Glutamatergic neuron (in vitro differentiated cells): ENCODE results near the gene ZNF256. TPM values are rescaled to one million over a fixed set of nuclear protein-coding genes. Genes with fewer than 3 reads are reported as not detected.

Experiments
- DNase-seq: peaks from one replicate; pipeline ENCODE4 v3.0.0; 2022
- H3K27ac Mint-ChIP-seq: one replicate; pipeline ENCODE4 v1.8.0; 2020; ENCODE audit warnings: mild to moderate bottlenecking, mixed read lengths, inconsistent platforms; ENCODE audit not compliant: unreplicated experiment
- H3K27me3 Mint-ChIP-seq: one replicate; pipeline ENCODE4 v1.8.0; 2020; ENCODE audit warnings: mild to moderate bottlenecking, moderate library complexity, mixed read lengths, inconsistent platforms; ENCODE audit not compliant: unreplicated experiment
- H3K36me3 Mint-ChIP-seq: one replicate; pipeline ENCODE4 v1.8.0; 2020; ENCODE audit warnings: mild to moderate bottlenecking, mixed read lengths, inconsistent platforms; ENCODE audit not compliant: unreplicated experiment
- H3K4me1 Mint-ChIP-seq: one replicate; pipeline ENCODE4 v1.8.0; 2020; ENCODE audit warnings: mild to moderate bottlenecking, low read depth, mixed read lengths, inconsistent platforms; ENCODE audit not compliant: unreplicated experiment
- H3K4me3 Mint-ChIP-seq: one replicate; pipeline ENCODE4 v1.8.0; 2020; ENCODE audit warnings: mild to moderate bottlenecking, mixed read lengths, inconsistent platforms; ENCODE audit not compliant: unreplicated experiment
- H3K9me3 Mint-ChIP-seq: one replicate; pipeline ENCODE4 v1.8.0; 2020; ENCODE audit warnings: mild to moderate bottlenecking, moderate library complexity, mixed read lengths, inconsistent platforms; ENCODE audit not compliant: unreplicated experiment
- CTCF ChIP-seq: fragments of 200-600 bp; sonication (generic); IDR thresholded peaks from one replicate; pipeline ENCODE4 v1.5.0; 2021; ENCODE audit not compliant: partially characterized antibody, unreplicated experiment
- total RNA-seq: library from RNA; stranded (reverse); fragmentation: NEBNext Ultra II Directional; extraction: Animal tissue kit (Norgen Biotek cat#: 25700); gene quantifications from one replicate; pipeline ENCODE4 v1.2.1, GENCODE V29; 2021; ENCODE audit not compliant: unreplicated experiment

Gene ZNF256
- total RNA-seq, 1 donor from 2014 or later: 11.0 TPM

- TF ChIP-seq CTCF: no peak
- H3K4me1 Mint-ChIP-seq: no peaks in the 10 kb centered on the region
- H3K27me3 Mint-ChIP-seq: no peaks in the 10 kb centered on the region
- H3K36me3 Mint-ChIP-seq: no peaks in the 10 kb centered on the region
- no peaks in the 10 kb centered on the region for H3K9me3 Mint-ChIP-seq
- no peak overlapping the region for H3K4me3 Mint-ChIP-seq
- no peak overlapping the region for H3K27ac Mint-ChIP-seq
- no peak for DNase-seq
These were observed 42.2 kb downstream of the ZNF256 start for GRCh38 chr19:57905258-57905657.

GRCh38 chr19:57903618-57904184 is 43.8 kb downstream of the ZNF256 start:
- no peak overlapping the region for H3K4me3 Mint-ChIP-seq
- TF ChIP-seq CTCF: peak; percentile 11
- H3K36me3 Mint-ChIP-seq: no peaks in the 10 kb centered on the region
- H3K9me3 Mint-ChIP-seq: no peaks in the 10 kb centered on the region
- H3K4me1 Mint-ChIP-seq: no peaks in the 10 kb centered on the region
- H3K27ac Mint-ChIP-seq: no peak overlapping the region
- no peak for DNase-seq
- H3K27me3 Mint-ChIP-seq: no peaks in the 10 kb centered on the region

GRCh38 chr19:57900311-57900710 is 47.2 kb downstream of the ZNF256 start:
- DNase-seq: no peak
- Mint-ChIP-seq H3K27me3 (no peaks in the 10 kb centered on the region), H3K27ac (no peak overlapping the region)

More at GRCh38 chr19:57900311-57900710, 47.2 kb downstream of the ZNF256 start:
- no peak for TF ChIP-seq CTCF
- Mint-ChIP-seq H3K9me3 (no peaks in the 10 kb centered on the region), H3K36me3 (no peaks in the 10 kb centered on the region), H3K4me1 (peaks cover 3% of the 10 kb centered on the region), H3K4me3 (no peak overlapping the region)

Other genes starting within 250 kb of the ZNF256 start
- gene ZNF154, start 238.5 kb downstream of the ZNF256 start, total RNA-seq: 57.5 TPM
- 20.3 TPM for gene ZNF671, start 220.1 kb downstream of the ZNF256 start, total RNA-seq
- 41.5 TPM for gene ZNF776, start 200.9 kb downstream of the ZNF256 start, total RNA-seq
- gene ZNF586, start 178.0 kb downstream of the ZNF256 start, total RNA-seq: 22.7 TPM
- 14.9 TPM for gene ZNF552, start 132.8 kb downstream of the ZNF256 start, total RNA-seq
- 16.9 TPM for gene ZNF587B, start 117.4 kb downstream of the ZNF256 start, total RNA-seq
- gene ZNF587, start 97.8 kb downstream of the ZNF256 start, total RNA-seq: 65.0 TPM
- gene ZNF814, start 58.7 kb downstream of the ZNF256 start, total RNA-seq: 38.3 TPM
- gene ZNF417, start 31.1 kb downstream of the ZNF256 start, total RNA-seq: 23.0 TPM
- 25.4 TPM for gene ZNF418, start 12.3 kb downstream of the ZNF256 start, total RNA-seq
- gene C19orf18, start 26.8 kb upstream of the ZNF256 start, total RNA-seq: 1.6 TPM
- gene ZNF606, start 55.1 kb upstream of the ZNF256 start, total RNA-seq: 58.2 TPM
- 7.7 TPM for gene ZSCAN1, start 86.3 kb upstream of the ZNF256 start, total RNA-seq
- gene ZNF135, start 111.6 kb upstream of the ZNF256 start, total RNA-seq: 16.6 TPM
- 66.7 TPM for gene ZSCAN18, start 150.5 kb upstream of the ZNF256 start, total RNA-seq
- gene ZNF329, start 203.1 kb upstream of the ZNF256 start, total RNA-seq: 14.1 TPM
- 42.7 TPM for gene ZNF274, start 235.4 kb upstream of the ZNF256 start, total RNA-seq